HCT116 (cell line): ENCODE measurements around the gene CYB5R3.
A peak's percentile ranks its signal among the peaks of the same experiment; 100 is the strongest.

Source experiments
- EGR1 ChIP-seq: IDR thresholded peaks from 2 replicates; pipeline ENCODE4 v1.6.1; 2012; ENCODE audit warnings: low read depth
- EZH2 ChIP-seq: fragments of 200-600 bp; sonication (generic); IDR thresholded peaks from 2 replicates; pipeline ENCODE4 v1.6.1; 2017; ENCODE audit warnings: antibody characterized with exemption, mixed run types
- JUND ChIP-seq: IDR thresholded peaks from 2 replicates; pipeline ENCODE4 v1.6.1; 2012
- POLR2A ChIP-seq: IDR thresholded peaks from 2 replicates; pipeline ENCODE4 v1.7.0; 2011; ENCODE audit warnings: borderline replicate concordance; ENCODE audit not compliant: insufficient read depth, insufficient read length; ENCODE audit errors: extremely low read depth
- RAD21 ChIP-seq: IDR thresholded peaks from 2 replicates; pipeline ENCODE4 v1.6.1; 2012; ENCODE audit warnings: low read depth, mild to moderate bottlenecking
- SRF ChIP-seq: IDR thresholded peaks from 2 replicates; pipeline ENCODE4 v1.6.1; 2012; ENCODE audit warnings: low read depth
- YY1 ChIP-seq: IDR thresholded peaks from 2 replicates; pipeline ENCODE4 v1.6.1; 2011; ENCODE audit warnings: low read length, low read depth, moderate library complexity, mild to moderate bottlenecking; ENCODE audit not compliant: insufficient replicate concordance; ENCODE audit errors: extremely low read depth
- ZFX ChIP-seq: fragments of 450-650 bp; IDR thresholded peaks from 2 replicates; pipeline ENCODE4 v1.6.1; 2017
- TF ChIP-seq, protein P1 (sequence below), 3 experiments: fragments of 200-600 bp in 1 of 3; sonication (generic) in 1 of 3; IDR thresholded peaks in 2 of 3; conservative IDR thresholded peaks in 1 of 3; 2 replicates each; pipeline ENCODE4 v1.5.1; 2012 to 2017; ENCODE audit warnings: low read depth in 2 of 3, low read length in 2 of 3, antibody characterized with exemption in 1 of 3, borderline replicate concordance in 1 of 3, control low read depth in 1 of 3, mild to moderate bottlenecking in 1 of 3, mixed read lengths in 1 of 3, mixed run types in 1 of 3, moderate library complexity in 1 of 3; ENCODE audit not compliant: insufficient read depth in 1 of 3

GRCh38 chr22:42621505-42622002, 27.6 kb downstream of the CYB5R3 start:
- TF ChIP-seq, protein P1, sequence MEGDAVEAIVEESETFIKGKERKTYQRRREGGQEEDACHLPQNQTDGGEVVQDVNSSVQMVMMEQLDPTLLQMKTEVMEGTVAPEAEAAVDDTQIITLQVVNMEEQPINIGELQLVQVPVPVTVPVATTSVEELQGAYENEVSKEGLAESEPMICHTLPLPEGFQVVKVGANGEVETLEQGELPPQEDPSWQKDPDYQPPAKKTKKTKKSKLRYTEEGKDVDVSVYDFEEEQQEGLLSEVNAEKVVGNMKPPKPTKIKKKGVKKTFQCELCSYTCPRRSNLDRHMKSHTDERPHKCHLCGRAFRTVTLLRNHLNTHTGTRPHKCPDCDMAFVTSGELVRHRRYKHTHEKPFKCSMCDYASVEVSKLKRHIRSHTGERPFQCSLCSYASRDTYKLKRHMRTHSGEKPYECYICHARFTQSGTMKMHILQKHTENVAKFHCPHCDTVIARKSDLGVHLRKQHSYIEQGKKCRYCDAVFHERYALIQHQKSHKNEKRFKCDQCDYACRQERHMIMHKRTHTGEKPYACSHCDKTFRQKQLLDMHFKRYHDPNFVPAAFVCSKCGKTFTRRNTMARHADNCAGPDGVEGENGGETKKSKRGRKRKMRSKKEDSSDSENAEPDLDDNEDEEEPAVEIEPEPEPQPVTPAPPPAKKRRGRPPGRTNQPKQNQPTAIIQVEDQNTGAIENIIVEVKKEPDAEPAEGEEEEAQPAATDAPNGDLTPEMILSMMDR (IDR thresholded peaks at IDR 0.05 in 2 of 3, conservative IDR thresholded peaks at IDR 0.05 in 1 of 3; ENCODE audit: borderline replicate concordance in 1 of 3, insufficient read depth in 1 of 3, low read depth in 2 of 3, low read length in 2 of 3) = peak; percentile 80 to 97 (median 97); a peak in 5 of 6 replicates
- no peak for TF ChIP-seq ZFX
- TF ChIP-seq JUND = no peak
- TF ChIP-seq EZH2 = no peak
- TF ChIP-seq YY1 = no peak
- TF ChIP-seq EGR1 = no peak
- no peak for TF ChIP-seq SRF
- TF ChIP-seq RAD21 = peak; percentile 87
- no peak for TF ChIP-seq POLR2A
